HTERT RPE-1 (cell line): ENCODE data around the gene PTPRK.

Experiments
- in situ Hi-C: fragments of 300-500 bp; cut with MboI; formaldehyde crosslinking; loops from 4 replicates; pipeline ENCODE4 v1.14.3; 2020; ENCODE audit warnings: low sequenced_read_pairs

Gene PTPRK

DNA sequence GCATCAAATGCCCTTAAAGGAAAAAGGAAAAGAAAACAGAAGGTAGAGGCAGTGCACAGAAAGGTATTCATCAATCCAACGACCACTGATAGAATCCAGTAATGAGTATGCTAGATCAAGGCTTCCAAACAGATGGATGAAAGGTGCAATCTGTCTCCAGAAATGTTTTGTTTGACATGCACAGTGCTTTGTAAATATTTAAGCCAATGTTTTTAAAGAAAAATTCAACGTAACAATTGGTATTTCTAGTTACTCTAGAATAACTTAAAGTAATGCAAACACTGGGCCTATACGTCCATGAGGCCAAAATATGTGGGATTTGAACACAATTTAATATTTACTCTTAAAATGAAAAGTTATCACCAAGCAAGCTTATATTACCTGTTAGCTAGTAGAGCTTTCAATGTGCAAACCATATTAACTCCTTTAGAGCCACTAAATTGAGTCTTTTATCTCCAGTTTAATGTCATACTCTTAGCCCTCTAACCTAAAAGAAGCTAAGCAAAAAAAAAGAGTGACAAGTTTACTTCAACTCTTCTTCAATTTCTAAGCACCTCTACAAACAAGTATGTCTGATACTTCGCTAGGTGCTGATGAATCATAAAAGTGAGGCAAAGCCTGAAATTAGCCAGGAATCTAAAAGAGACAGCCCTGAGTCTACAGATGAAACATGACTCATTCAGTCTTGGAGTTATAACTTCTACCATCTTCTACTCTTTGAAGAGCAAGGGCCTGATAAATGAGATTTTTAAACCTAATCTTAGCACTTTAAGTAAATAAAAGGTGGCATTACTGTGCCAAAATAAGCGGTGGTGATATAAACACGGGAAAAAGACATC, 169.8 kb downstream of the PTPRK start:
- in situ Hi-C loops: no loop called here

DNA sequence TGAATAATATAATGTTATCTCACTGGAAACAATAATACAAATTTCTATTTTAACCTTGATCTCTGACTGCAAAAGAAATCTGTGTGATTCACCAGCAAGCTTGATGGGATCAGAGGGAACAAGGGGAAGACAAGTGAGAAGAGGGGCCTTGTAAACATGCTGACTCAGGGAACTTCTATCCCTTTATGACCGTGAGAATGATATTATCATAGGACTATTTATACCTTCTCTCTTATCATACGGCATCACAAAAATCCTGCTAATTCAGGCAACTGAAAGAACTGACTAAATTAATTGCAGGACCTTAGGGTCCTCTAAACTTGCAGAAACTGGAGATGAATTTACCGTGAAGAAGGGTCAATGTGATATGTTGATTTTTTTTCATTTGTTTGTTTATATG, 173.3 kb downstream of the PTPRK start:
- in situ Hi-C loops: no loop called here

DNA sequence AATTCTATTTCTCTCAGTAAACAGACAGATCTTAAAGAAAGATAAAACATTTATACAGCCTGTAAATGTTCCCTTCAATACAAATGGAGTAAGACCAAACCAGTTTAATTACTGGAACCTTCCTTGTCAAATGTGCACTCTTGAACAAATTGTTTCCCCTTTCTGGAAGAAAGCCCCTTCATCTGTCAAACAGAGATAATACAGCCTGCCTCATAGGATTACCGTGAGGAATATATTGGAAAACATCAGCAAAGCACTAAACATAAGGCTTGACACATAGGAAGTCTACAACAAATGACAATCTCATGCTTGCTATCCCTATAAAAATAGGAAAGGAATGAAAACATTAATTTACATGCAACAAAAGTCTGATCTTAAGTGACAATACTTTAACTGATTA, 173.8 kb downstream of the PTPRK start:
- in situ Hi-C loops: no loop called here

DNA sequence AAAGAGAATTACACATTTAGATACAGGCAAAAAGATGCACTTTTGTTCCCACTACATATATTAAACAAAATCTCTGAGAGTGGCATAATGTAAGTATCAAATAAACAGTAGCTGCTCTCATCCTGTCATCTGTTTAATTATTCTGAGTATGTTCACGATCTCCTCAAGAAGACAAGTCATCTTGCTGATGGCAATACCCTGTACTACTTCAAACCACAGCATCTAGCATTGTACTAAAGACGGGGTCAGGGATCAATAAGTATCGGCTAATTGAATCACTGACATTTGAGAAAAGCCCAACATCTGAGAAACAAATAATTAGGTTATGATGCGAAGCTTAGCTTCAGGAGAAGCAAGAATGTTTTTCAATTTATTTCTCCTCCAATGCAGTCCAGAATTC, 175.1 kb downstream of the PTPRK start:
- in situ Hi-C loops: no loop called here

DNA sequence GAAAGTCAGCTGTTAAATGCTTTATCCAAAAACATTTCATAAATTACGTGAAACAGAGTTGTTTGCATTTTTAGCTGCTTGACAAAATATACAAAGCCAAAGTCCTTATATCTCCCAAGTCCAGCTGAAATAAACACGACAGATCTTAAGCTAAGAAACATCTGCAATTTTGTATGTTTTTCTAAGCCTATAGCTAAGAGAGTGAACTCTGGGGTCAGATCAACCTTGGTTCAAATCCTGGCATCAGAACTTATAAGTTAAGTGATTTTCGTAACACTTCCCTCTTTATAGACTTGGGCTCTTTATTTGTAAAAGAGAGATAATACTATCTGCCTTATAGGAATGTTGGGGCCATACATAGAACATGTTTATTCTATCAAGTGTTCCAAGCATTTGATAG, 176.7 kb downstream of the PTPRK start:
- in situ Hi-C loops: no loop called here

DNA sequence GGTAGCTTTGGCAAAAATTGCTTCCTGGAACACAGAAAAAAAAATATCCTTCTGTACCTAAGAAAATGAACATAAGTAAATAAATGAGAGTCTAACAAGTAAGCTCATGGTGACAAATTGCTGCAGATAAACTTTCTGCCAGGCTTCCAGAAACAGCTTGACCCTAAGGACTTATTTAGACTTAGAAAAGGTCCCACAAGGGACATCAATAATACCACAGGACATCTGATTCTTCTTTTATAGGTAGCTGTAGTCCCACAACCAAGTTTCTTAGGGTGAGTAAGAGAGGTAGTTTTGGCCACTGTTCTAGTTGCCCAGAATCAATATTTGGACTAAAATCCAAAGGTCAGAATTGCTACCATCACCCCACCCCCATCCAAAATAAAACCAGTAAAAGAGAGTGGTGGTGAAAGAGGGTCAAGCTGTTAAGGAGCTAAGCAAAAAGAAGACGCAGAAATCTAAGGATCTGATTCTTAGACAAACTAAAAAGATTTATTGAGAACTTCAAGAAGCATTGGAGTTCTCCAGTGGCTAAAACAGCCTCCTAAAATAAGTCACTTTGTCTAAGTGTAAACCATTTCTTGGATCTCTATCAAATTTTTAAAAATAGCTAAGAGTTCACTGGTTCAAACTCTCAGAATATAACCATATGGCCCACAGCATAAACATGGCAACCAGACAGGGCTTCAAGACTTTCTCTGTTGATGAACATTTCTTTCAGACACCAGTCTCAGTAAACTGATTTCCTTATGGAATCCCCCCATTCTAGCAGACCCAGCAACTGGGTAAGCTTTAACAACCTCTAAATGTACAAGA, 180.6 kb downstream of the PTPRK start:
- in situ Hi-C loops: no loop called here

DNA sequence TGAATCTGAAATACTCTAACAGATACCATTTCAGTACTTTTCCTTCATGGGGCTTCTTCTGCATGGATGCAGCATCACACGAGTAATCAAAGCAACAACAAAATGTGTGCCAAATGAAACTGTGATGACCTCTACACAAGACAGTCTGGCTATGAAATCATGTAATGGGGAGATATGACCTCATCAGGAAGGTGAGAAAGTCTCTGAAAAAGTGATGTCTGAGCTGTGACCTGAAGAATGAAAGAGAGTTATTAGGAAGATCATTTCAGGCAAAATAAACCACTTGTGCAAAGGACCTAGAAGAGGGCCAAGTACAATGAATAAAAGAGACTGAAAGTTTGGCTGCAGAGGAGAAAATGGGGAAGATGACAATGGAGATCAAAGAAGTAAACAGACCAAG, 182.8 kb downstream of the PTPRK start:
- in situ Hi-C loops: no loop called here

DNA sequence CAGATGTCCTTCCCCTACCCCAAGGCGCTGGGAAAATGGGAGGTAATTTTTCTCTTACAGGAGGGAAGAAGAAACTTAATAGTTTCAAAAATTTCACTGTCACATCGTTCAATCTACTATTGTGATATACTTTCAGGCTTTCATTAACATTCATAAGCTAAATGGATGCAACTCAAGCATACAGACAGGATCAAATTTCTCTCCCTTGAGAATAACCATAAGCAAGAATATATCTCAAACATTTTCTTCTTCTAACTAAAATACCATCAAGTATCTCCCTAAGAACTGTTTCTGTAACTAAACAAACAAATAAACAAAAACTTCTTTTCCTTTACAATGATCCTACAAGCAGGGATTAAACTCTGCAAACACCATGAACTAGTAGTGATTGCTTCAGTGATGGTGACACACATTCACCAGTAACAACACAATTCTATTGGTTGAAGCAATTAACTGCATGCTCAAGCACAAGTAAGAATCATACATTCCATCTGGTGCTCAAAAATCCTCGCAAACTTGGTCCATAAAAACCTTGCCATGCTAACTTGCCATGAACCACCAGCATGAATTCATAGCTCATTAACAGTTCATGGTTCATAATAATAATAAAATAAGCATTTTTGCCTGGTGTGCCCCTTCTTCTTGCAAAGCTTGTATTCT, 183.8 kb downstream of the PTPRK start:
- in situ Hi-C loops: no loop called here

DNA sequence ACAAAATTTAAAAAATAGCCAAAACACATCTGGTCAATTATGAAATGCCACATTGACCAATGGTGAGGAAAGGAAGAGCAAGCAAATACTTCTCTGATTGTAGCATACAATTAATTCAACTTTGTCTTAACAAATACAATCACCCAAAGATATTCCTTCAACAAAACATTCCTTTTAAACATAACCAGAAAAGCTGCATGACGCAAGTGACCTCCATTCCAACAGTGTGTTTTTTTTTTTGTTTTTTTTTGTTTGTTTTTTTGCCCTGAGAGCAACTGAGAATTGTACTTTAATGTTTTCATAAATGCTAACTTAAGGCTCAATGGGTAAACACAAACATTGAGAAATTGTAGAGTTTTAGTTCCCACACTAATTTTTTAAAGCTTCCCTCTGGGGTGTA, 184.4 kb downstream of the PTPRK start:
- in situ Hi-C loops: no loop called here

DNA sequence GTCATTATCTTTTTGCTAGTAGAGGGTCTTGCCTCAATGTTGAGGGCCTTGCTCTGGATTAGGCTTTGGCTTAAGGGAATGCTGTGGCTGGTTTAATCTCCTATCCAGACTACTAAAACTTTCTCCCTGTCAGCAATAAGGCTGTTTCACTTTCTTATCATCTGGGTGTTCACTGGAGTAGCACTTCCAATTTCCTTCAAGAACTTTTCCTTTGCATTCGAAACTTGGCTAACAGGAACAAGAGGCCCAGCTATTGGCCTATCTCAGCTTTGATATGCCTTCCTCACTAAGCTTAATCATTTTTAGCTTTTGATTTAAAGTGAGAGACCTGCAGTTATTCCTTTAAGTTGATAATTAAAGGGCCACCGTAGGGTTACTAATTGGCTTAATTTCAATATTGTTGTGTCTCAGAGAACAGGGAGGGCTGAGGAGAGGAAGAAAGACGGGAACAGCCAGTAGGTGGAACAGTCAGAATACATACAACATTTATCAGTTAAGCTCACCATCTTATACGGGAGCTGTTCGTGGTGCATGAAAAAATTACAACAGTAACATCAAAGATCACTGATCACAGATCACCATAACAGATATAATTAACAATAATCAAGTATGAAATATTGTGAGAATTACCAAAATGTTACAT, 186.7 kb downstream of the PTPRK start:
- in situ Hi-C loops: no loop called here

DNA sequence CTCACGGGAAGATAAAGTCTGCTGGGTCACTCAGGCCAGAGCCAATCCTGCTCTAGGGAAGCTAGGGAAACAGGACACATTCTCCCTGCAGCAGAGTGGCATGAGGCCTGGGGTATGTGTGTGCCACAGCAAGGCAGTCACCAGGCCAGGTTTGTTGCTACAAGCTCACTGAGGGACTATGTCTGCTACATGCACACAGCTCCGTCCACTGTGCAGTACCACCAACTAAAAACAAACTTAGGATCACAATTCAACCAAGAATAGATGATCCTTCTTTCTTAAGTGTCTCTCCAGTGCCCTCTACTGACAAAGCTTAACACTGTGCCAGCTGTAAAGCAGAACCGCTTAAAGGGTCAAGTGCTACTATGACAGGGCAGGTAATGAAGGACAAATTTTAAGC, 192.5 kb downstream of the PTPRK start:
- in situ Hi-C loops: no loop called here

DNA sequence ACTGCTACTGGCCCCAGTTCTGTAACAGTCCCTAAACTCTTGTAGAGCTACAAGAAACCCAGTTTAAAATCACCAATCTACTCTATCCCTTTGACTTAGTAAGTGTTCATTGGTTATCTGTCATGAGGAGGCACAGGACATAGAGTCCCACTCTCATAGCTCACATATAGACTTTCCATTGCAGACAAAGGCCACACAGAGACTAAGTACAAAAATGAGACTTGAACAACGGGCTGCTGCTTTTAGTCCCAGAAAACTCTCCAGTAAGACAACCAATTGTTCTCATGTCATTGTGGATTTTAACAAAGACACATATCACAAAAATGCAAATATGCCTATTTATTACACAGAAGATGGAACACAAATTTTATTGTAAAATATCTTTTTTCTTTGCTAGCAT, 197.4 kb downstream of the PTPRK start:
- in situ Hi-C loops: no loop called here

DNA sequence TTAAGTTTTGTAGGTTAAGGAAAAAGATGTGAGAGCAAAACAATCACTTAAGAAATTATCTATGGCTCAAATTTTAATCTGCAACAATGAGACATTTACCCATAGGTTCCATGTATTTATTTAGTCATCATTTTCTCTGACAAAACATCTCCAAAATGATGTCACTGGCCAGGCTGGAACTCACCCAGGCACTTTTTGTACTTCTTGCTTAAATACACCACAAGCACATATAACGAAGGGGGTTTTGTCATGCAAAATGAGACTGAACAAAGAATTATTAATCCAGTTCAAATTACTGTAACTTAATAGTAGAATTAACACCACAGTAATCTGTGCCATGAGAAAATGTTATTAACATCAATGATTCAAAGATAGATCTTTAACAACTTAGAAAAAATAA, 200.5 kb downstream of the PTPRK start:
- in situ Hi-C loops: no loop called here

DNA sequence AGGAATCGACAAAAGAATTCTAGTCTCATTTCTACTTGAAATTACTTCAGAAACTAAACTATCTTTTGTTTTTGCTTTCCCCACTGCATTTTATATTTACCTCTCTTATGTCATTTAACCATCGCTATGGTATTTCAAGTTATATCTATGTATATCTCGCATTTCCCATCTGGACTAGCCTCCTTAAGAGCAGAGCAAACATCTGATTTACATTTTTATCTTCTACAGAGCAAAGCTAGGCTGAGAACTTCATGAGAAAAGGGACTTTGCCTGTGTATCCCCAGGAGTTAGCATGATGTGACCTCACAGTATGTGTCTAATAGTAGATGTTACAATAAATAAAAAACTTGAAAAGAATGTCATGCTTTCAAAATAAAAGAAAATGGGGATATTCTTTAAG, 201.2 kb downstream of the PTPRK start:
- in situ Hi-C loops: no loop called here

DNA sequence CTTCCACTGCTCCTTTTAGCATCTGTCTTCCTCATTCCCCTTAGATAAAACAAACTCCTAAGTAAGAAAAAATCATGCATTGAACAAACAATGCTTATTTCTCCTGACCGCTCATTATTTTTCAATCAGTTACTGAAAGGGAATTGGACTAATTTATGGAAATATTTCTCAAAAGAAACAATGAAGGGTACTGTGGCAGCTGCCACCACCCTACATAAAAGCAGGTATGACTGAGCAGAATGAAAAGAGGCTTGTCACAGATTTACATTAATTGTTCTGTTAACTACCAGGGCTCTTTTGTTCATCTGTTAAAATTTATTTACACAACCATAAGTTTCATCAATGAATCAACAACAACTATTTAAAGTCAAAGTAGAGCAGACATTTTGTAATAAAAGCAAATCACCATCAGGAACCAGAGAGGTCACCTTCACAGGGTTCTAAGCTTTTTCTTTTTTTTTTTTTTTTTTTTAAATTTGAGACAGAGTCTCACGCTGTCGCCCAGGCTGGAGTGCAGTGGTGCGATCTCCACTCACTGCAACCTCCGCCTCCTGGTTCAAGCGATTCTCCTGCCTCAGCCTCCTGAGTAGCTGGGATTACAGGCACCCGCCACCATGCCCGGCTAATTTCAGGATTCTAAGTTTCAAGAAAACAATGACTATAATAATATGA, 204.0 kb downstream of the PTPRK start:
- in situ Hi-C loops: no loop called here

DNA sequence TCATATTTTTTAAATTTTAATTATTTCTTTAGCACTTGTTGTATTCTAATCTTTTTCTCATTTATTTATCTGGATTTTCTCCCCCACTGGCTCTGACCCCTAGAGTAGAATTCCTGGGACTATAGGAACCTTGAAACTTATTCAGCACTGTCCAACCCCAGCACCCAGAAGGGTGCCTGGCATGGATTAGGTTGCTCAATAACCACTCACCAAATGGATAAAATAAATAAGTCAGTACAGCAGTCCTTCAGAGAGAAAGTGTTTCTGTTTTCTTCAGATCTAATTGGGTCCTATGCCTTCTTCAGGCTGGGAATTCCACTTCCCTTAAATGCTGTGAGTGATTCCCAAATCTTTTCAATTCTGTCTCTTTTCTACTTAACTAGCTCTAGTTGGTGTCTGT, 206.2 kb downstream of the PTPRK start:
- in situ Hi-C loops: no loop called here

DNA sequence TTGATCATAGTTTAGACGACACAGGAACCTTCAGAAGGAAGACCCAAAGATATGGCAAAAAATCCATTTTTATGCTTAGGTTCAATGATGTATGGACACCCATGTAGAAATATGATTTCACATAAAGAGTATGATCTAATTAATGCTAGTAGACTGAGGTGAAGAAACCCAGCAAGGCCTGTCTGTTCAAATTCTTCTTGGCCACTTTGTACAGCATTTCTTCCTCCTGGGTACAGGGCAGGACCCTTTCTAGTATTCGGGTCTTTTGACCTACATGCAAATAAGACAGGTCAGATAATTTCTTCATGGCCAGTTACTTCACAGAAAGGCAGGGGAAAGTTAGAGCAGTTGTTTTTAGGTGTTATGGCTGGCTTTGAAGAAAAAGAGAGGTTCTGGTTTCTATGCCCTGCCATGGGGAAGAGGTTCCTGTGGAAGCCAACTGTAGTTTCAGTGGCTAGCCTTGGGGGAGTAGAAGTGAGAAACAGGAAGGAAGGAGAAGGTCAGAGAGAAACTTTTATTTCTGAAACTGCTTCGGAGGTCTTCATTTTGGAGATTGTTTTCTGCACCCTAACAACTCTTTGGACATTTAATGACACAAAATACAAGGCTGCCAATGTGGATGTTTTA, 208.3 kb downstream of the PTPRK start:
- in situ Hi-C loops: no loop called here

DNA sequence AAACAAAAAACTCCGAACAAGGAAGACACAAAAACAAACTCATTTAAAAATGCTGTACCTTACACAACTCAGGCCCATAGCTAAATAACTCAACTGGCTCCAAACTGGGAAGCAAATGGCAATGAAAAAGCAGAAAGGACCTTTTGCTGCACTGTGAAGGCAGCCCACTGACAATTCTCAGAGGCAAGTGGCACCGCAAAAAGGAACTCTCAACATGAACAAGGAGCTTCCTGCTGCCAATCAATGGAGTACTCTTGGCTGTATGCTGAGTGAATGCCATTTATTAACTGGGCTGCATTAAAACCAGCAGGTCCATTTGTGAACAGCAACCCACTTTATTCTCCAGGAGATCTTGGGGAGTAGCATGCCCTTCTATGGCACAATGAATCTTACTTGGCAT, 209.9 kb downstream of the PTPRK start:
- in situ Hi-C loops: no loop called here

DNA sequence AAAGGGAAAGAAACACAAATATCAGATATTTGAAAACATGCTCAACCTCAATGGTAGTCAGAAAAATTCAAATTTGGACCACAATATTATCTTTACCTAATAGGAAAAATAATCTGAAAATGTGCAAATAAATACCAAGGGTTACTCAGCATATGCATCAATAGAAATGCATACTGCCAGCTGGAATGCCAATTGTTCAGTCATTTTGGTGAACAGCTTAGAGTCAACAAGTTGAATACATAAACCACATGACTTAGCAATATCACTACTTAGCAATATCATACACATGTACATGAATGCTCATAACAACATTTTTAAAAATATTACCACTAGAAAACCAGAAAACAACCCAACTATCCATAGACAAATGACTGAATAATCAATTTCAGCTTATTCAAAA, 212.7 kb downstream of the PTPRK start:
- in situ Hi-C loops: no loop called here

DNA sequence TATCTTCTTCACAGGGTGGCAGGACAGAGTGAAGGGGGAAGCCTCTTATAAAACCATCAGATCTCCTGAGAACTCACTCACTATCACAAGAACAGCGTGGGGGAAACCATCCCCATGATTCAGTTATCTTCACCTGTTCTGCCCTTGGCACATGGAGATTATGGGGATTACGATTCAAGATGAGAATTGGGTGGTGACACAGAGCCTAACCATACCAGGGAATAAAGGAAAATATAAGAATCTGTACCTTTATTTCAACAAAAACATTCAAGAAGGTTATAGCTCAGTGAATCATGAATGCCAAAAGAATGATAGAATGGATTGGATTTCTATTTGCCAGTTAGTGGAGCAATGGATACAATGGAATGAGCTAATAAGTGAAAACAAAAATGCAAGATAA, 214.4 kb downstream of the PTPRK start:
- in situ Hi-C loops: no loop called here
